ENCODE measurements around the gene DPYSL4.

- no peak for TF ChIP-seq CTCF (IDR thresholded peaks at IDR 0.05)
- TF ChIP-seq POLR2A (IDR thresholded peaks at IDR 0.05) = no peak
These were observed 21.9 kb upstream of the DPYSL4 start for GRCh38 chr10:132164761-132165278.

Data from testis (tissue), 2 donors.